ENCODE measurements around the gene LCAT.

Gene LCAT

GRCh38 chr16:67968400-67969253 lies 24.7 kb upstream of the LCAT start, which contains the start of gene SLC12A4:
TSS of gene SLC12A4 (minus strand) at chr16:67968637. CDS start at chr16:67968553, 84 bp downstream.
- no peak for DNase-seq (ENCODE audit: low read depth, low spot score)

GRCh38 chr16:67967958-67968399 lies 24.1 kb upstream of the LCAT start:
- DNase-seq (ENCODE audit: low read depth, low spot score) = no peak

DNA sequence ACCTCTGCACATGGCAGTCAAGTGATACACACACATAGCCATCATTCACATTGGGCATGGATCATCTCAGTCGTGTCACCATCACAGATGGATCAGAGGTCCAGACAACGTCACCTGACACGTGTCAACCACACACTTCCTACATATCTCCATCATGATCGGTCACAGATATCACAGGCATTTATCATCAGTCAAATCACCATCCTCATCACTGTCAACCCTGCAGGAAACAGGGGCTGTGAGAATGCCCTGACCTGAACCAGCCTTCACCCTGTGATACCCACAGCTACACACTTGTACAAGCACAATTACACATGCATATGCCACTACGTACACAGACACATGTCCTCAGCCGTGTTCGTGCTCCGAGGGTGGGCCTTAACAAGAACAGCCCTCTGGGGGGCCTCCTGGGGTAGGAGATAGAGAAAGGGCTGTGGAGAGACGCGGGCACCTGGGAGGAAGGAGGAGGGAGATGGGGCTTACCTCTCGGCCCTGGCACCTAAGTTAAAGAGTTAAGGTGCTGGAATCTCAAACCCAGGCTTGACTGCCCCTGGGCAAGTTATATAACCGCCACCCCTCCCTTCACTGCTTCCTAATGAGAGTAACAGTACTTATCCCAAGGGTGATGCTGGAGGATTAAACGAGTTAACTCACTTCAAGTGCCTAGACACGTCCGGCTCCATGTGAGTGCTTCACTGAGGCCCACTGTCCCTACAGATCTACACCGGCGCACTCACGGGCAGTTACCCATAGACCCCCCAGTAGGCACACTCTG lies 23.4 kb upstream of the LCAT start:
- DNase-seq (ENCODE audit: low read depth, low spot score) = no peak

DNA sequence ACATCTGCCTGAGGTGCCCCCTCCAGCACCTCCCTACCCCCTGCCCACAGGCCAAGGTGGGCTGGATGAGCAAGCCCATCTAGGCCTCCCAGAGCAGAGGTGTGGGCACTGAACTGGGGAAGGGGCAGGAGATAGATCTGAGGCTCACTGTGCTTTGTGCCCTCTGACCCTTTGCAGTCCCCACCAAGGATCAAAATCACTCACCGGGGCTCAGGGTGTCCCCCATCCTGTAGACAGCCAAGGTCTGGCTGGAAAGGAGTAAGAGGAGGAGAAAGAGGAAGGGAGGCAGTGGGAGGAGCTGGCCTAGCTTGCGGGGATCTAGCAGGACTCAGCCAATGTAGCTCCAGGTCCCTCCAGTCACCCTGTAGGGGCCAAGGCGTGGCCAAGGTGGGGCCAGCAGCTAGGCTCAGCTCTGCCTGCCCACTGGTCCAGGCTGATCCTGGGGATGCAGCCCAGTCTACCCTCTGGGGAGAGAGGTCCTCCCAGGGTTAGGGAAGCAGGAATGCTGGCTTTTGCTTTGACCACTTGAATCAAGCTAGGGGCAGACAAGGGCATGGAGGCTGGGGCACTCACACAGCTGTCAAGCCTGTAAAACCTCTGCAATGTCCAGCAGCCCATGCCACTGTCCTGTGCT lies 22.7 kb upstream of the LCAT start:
- DNase-seq (ENCODE audit: low read depth, low spot score) = no peak

- DNase-seq (ENCODE audit: low read depth, low spot score) = no peak
These were observed 22.0 kb upstream of the LCAT start for GRCh38 chr16:67965668-67966548.

GRCh38 chr16:67964477-67965131 lies 20.7 kb upstream of the LCAT start:
- no peak for DNase-seq (ENCODE audit: low read depth, low spot score)

DNA sequence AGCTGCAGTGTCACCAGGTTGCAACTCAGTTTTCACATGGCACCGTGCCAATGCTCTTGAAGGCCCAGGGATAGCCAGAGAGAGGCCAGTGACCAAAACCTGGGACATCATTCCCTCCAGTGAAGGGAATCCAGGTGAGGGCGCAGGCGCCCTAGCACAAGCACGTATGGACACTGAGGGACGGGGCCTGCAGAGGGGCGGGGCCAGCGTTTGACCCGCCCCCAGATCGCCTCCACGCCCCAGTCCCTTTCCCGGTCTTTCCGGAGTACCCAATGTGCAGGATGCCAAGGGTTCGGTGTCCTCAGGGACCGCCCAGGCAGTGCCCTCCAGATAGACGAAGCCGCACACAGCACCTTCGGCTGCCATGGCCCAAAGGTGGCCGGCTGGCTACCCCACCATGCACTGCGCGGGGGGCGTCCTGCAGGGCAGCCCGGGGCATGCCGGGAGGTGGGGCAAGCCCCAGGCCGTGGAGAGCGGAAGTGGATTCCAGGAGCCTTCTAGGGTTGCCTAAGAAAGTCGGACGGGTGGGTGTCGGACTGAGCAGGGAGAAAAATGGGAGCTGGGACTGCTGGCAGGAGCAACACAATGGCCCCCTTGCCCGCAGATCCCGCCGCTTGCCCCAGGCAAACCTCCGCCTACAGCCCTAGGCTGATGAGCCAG lies 19.9 kb upstream of the LCAT start:
- DNase-seq (ENCODE audit: low read depth, low spot score) = no peak

DNA sequence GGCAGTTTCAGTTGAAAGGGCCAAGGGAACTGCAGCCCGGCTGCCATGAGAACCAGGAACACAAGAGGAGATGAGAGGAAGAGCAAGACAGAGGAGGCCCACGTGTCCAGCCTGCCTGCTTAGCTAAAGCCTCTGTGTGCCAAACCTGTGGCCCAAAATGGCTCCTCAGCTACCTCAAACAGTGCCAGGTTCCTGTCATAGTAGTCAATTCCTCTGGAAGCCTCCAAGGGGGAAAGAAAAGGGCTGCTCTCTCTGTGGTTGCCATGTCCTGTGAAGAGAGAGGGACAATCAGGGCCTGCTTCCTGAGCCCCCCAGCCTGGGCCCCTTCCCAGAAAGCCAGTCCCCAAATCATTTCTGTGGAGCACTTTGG lies 19.4 kb upstream of the LCAT start:
- DNase-seq (ENCODE audit: low read depth, low spot score) = no peak

DNA sequence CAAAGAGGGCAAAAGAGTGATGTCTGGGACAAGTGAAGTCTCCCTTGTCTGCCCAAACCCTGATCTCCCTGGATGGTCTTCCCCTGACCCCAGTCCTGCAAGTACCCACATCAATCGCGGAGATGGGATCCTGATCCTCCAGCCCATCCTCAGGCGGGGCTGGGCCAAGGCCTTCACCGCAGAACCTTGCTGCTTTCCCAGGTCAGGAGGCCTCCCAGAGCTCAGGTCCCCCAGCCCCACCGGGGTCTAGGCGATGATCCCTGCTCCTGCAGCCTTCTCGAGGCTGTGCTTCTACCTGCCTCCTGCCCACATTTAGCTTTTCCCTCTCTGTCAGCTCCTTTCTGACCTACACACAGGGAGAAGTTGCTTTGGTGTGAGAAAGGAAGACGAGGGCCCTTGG lies 18.2 kb upstream of the LCAT start:
- DNase-seq (ENCODE audit: low read depth, low spot score) = no peak

DNA sequence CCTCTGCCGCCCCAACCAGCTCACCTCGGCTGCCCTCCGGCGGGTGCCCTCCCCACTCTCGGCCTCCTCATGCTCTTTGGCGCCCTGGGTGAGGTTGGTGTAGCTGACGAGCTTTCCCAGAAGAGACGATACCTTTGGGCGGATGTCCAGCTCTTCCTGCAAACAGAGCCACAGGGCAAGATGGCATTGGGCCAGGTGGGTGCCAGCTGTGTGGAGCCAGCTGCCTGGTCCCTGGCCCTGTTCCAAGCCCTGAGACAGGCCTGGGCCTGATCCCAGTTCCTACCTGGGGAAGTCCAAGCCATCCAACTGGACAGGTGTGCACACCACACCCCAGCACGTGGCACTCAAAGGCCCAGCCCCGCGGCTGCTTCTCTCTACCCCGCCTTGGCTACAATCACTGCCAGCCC lies 17.6 kb upstream of the LCAT start:
- DNase-seq (ENCODE audit: low read depth, low spot score) = no peak

GRCh38 chr16:67959536-67960329 lies 15.8 kb upstream of the LCAT start:
- no peak for DNase-seq (ENCODE audit: low read depth, low spot score)

- DNase-seq (ENCODE audit: low read depth, low spot score) = no peak
These were observed 13.7 kb upstream of the LCAT start for GRCh38 chr16:67957622-67958021.

DNA sequence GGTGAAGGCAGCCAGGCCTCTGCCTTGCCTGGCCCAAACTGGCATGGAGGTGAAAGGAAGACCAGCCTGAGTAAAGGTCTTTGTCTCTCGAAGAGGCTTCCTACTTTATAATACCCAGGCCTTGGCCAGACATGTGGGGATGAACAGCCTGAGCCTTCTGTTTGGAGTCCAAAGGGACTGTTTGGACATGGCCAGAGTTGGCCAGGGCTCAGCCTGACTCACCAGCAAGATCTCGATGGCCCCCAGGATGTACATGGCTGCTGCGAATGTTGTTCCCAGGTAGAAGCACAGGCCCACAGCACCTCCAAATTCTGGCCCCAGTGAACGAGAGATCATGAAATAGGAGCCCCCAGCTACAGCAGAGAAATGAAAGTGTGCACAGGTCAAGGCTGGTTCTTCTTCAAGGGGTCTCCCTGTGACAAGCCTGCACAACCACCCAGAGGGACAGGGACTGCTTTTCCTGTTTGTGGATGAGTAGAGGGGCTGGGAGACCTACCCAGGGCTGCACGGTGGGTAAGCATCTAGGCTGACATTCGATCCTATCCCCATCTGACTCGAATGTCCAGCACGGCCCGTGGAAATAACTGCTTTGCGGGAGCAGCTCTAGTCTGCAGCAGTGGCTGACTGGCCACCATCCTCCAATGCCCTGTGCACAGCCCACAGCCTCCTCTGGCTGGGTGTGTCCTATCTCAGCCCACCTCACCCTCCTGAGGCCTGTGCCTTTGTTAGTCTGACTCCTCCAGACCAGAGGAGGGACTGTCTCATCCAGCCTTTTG lies 10.7 kb upstream of the LCAT start:
- DNase-seq (ENCODE audit: low read depth, low spot score) = no peak

- no peak for DNase-seq (ENCODE audit: low read depth, low spot score)
These were observed 9.9 kb upstream of the LCAT start for GRCh38 chr16:67953641-67954375.

- no peak for DNase-seq (ENCODE audit: low read depth, low spot score)
These were observed 7.6 kb upstream of the LCAT start for GRCh38 chr16:67951485-67951884.

- DNase-seq (ENCODE audit: low read depth, low spot score) = no peak
These were observed 6.5 kb upstream of the LCAT start for GRCh38 chr16:67950335-67950843.

DNA sequence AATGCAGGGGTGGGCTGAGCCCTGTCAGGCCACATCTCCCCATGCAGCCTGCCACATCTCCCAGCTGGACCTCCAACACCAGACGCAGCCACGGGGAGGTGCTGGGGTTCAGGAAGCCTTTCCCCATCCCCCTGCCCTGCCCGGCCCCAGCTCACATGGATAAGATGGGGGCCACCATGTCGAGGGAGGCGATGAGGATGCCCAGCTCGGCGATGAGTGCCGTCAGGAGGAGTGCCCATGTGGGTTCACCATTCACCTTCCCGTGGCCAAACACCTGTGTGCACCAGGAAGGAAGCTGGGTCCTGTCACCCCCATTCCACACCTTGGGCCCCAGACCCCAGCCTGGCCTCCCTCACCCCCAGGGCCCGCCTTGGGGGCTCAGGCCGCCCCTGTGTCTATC lies 5.7 kb upstream of the LCAT start:
- DNase-seq (ENCODE audit: low read depth, low spot score) = no peak

- no peak for DNase-seq (ENCODE audit: low read depth, low spot score)
These were observed 4.1 kb upstream of the LCAT start for GRCh38 chr16:67948015-67948414.
